Fibroblast of lung (primary cell): ENCODE data around the gene MEN1. TPM values are rescaled to one million over a fixed set of nuclear protein-coding genes. Genes with fewer than 3 reads are reported as not detected.
A peak's percentile ranks its signal among the peaks of the same experiment; 100 is the strongest.

Experiments
- DNase-seq, 2 donors: peaks; one replicate each; pipeline versions ENCODE4 v3.0.0 to v3.0.0-alpha.2; 2010; ENCODE audit warnings: low read depth in 2 of 2
- H2AFZ ChIP-seq: 2 replicates; pipeline ENCODE4 v1.5.1; 2012; ENCODE audit warnings: low read length, control low read depth, inconsistent platforms
- H3K27ac ChIP-seq: 2 replicates; pipeline ENCODE4 v1.5.1; 2011; ENCODE audit warnings: low read length, control low read depth; ENCODE audit not compliant: insufficient read depth
- H3K27me3 ChIP-seq: 2 replicates; pipeline ENCODE4 v1.5.1; 2011; ENCODE audit warnings: mild to moderate bottlenecking, low read length; ENCODE audit not compliant: control insufficient read depth, insufficient read depth
- H3K36me3 ChIP-seq: 2 replicates; pipeline ENCODE4 v1.5.1; 2011; ENCODE audit warnings: low read length; ENCODE audit not compliant: control insufficient read depth, insufficient read depth
- H3K4me1 ChIP-seq: 2 replicates; pipeline ENCODE4 v1.5.1; 2011; ENCODE audit warnings: low read length; ENCODE audit not compliant: control insufficient read depth, insufficient read depth; ENCODE audit errors: extremely low read depth
- H3K4me2 ChIP-seq: 2 replicates; pipeline ENCODE4 v1.5.1; 2011; ENCODE audit warnings: low read length, control low read depth; ENCODE audit not compliant: insufficient read depth; ENCODE audit errors: extremely low read depth
- H3K4me3 ChIP-seq, 4 experiments: fragments of 200-600 bp in 1 of 4; sonication (generic) in 1 of 4; replicated peaks in 1 of 4; 2 replicates each; pipeline ENCODE4 v1.5.1; 2011 to 2016; ENCODE audit warnings: low read length in 4 of 4, low read depth in 3 of 4, mild to moderate bottlenecking in 3 of 4, control low read depth in 2 of 4, inconsistent platforms in 1 of 4, mixed read lengths in 1 of 4; ENCODE audit not compliant: insufficient read depth in 1 of 4; ENCODE audit errors: control extremely low read depth in 1 of 4
- H3K79me2 ChIP-seq: 2 replicates; pipeline ENCODE4 v1.5.1; 2012; ENCODE audit warnings: mild to moderate bottlenecking, low read length, inconsistent platforms; ENCODE audit not compliant: control insufficient read depth, insufficient read depth
- H3K9ac ChIP-seq: 2 replicates; pipeline ENCODE4 v1.5.1; 2011; ENCODE audit warnings: mild to moderate bottlenecking, low read length, control low read depth; ENCODE audit not compliant: insufficient read depth
- H3K9me3 ChIP-seq: 2 replicates; pipeline ENCODE4 v1.5.1; 2012; ENCODE audit warnings: low read depth, low read length; ENCODE audit not compliant: control insufficient read depth, insufficient read depth
- H4K20me1 ChIP-seq: 2 replicates; pipeline ENCODE4 v1.5.1; 2011; ENCODE audit warnings: low read length; ENCODE audit not compliant: control insufficient read depth, insufficient read depth; ENCODE audit errors: extremely low read depth
- CTCF ChIP-seq, 2 donors: IDR thresholded peaks in 1 of 2; conservative IDR thresholded peaks in 1 of 2; 1 replicate in 1 of 2; 2 replicates in 1 of 2; pipeline ENCODE4 v1.5.1; 2011 to 2012; ENCODE audit warnings: low read length in 2 of 2, control low read depth in 1 of 2, inconsistent platforms in 1 of 2, low read depth in 1 of 2, mild to moderate bottlenecking in 1 of 2
- EZH2 ChIP-seq: IDR thresholded peaks from 2 replicates; pipeline ENCODE4 v1.5.1; 2012; ENCODE audit warnings: low read length, control low read depth, mild to moderate bottlenecking; ENCODE audit errors: missing control alignments
- polyA minus RNA-seq: library from RNA; depleted of rRNA, polyadenylated mRNA; stranded (reverse); fragments of >200 nt; gene quantifications from 2 replicates; pipeline ENCODE4 v1.2.3, GENCODE V29; 2011; ENCODE audit warnings: low replicate concordance
- polyA plus RNA-seq, 2 donors: library from polyadenylated mRNA; depleted of rRNA in 1 of 2; stranded (reverse) in 1 of 2; unstranded in 1 of 2; fragments of >200 nt; gene quantifications; 2 replicates each; pipeline ENCODE4 v1.2.1, GENCODE V29; 2011 to 2012; ENCODE audit warnings: missing spikeins in 1 of 2
- total RNA-seq: library from RNA; depleted of rRNA; stranded (reverse); fragments of >200 nt; gene quantifications from 2 replicates; pipeline ENCODE4 v1.2.1, GENCODE V29; 2014

MEN1 gene
- total RNA-seq (12.1 and 13.7 TPM in 2 replicates), polyA plus RNA-seq (8.9 and 14.2 TPM in 2 replicates), polyA minus RNA-seq (32.7 and 60.9 TPM in 2 replicates)
- 15.3 and 28.8 TPM in 2 replicates for polyA plus RNA-seq (2012)

GRCh38 chr11:64810271-64810890 is at the start of gene MEN1:
TSS of gene MEN1 (minus strand) at chr11:64810551. CDS start at chr11:64810109, 442 bp downstream.
- Histone ChIP-seq H3K9me3 (no peaks in the 10 kb centered on the region), H3K36me3 (peaks cover 4% of the 10 kb centered on the region), H4K20me1 (no peaks in the 10 kb centered on the region), H3K27me3 (no peaks in the 10 kb centered on the region), H3K4me2 (peak within 1 kb of the TSS; percentile 94), H3K9ac (peak within 1 kb of the TSS; percentile 59), H2AFZ (peak within 1 kb of the TSS; percentile 92), H3K4me3 (peak within 1 kb of the TSS; percentile 72 to 99 (median 83)), H3K27ac (peak within 1 kb of the TSS; percentile 57), H3K4me1 (peaks cover 5% of the 10 kb centered on the region), H3K79me2 (no peaks in the 10 kb centered on the region)
- no peak for TF ChIP-seq EZH2
- no peak for TF ChIP-seq CTCF (conservative IDR thresholded peaks at IDR 0.05 in 1 of 2, IDR thresholded peaks at IDR 0.05 in 1 of 2; ENCODE audit: low read depth in 1 of 2, low read length in 2 of 2)
- peak; percentile 94 to 95 for DNase-seq

- H3K79me2 ChIP-seq, result peaks cover 74% of the 10 kb centered on the region
- DNase-seq, result no peak
- no peaks in the 10 kb centered on the region for H3K9me3 ChIP-seq
- H3K4me1 ChIP-seq, result peaks cover 55% of the 10 kb centered on the region
- H2AFZ ChIP-seq, result no peak overlapping the region
- TF ChIP-seq EZH2 (no peak), CTCF (conservative IDR thresholded peaks at IDR 0.05 in 1 of 2, IDR thresholded peaks at IDR 0.05 in 1 of 2; ENCODE audit: low read depth in 1 of 2, low read length in 2 of 2) (no peak)
- H3K36me3 ChIP-seq, result peaks cover 33% of the 10 kb centered on the region
- H3K4me2 ChIP-seq, result no peak overlapping the region
- no peaks in the 10 kb centered on the region for H3K27me3 ChIP-seq
- H3K27ac ChIP-seq, result no peak overlapping the region
- no peak overlapping the region for H3K4me3 ChIP-seq
- no peak overlapping the region for H3K9ac ChIP-seq
- no peaks in the 10 kb centered on the region for H4K20me1 ChIP-seq
Measured at GRCh38 chr11:64859542-64860414, 49.4 kb upstream of the MEN1 start.
